Measurements from ENCODE around the gene OR1F1. TPM values are rescaled to one million over a fixed set of nuclear protein-coding genes. Genes with fewer than 3 reads are reported as not detected.
A peak's percentile ranks its signal among the peaks of the same experiment; 100 is the strongest.

The OR1F1 gene
- total RNA-seq, 2 experiments from 2014 or later: not detected

DNA sequence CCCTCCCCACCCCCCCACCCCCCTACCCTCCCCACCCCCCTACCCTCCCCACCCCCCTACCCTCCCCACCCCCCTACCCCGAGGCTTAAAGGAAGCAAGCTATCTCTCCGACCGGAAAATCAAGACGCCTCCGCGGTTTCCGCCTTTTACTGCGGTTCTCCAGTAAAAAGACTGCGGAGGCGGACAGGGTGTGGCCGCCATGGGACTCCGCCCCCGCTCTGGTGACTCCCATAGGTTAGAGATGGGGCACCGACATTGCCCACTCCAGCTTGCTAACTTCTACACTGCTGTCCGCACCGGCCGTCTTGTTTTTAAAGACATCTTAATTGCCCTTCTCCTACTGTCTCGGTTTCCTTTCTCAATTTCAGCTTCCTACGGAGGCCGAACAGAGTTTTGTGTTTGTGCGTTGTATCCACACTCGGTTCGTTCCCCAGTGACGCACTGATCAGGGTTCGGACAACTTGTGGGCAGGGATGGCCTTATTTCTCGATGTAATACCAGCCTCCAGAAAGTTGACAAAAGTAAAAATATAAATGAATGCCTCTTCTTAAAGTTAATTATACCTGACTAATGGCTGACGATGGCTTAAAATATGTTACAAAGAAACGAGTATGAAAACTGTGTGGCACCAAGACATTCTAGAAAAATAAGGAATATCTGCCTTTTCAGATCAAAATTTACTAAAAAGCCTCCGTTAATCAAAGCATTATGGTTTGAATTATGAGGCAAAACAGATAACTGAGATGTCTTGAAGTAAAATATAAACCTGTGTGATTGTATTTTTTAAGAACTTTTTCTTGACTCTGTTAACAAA is 48.1 kb downstream of the OR1F1 start:
- H3K27ac ChIP-seq (ENCODE audit: low read depth in 1 of 2, low read length in 2 of 2): no peak overlapping the region
- Mint-ChIP-seq H3K36me3 (ENCODE audit: low read depth) (peaks cover 55% of the 10 kb centered on the region), H3K4me1 (ENCODE audit: low read depth) (peaks cover 44% of the 10 kb centered on the region), H3K27ac (peak overlapping the region; percentile 83), H3K27me3 (peaks cover 6% of the 10 kb centered on the region), H3K9me3 (peaks cover 2% of the 10 kb centered on the region), H3K4me3 (peak overlapping the region; percentile 82)
- no peak overlapping the region for H3K4me3 ChIP-seq (ENCODE audit: low read length)
- CTCF ChIA-PET: interaction anchor here (1.1 to 1.5 kb wide), 4 partner anchors 69 to 265 kb away, joined by 3 to 5 read pairs (median 3); partner anchors contain the start of genes CLUAP1, ZNF174 and ZSCAN32
- peaks cover 1 to 10% of the 10 kb centered on the region in 2 experiments for H3K9me3 ChIP-seq (ENCODE audit: control insufficient read depth in 1 of 2, insufficient read depth in 1 of 2, low read length in 2 of 2)
- no peaks in the 10 kb centered on the region for H3K27me3 ChIP-seq (ENCODE audit: control insufficient read depth in 1 of 2, insufficient read depth in 2 of 2, low read length in 2 of 2)
- intact Hi-C loops (cut with DNase I, micrococcal nuclease): loop anchor here (1.0 to 2.0 kb wide), 4 partner anchors 21 to 46 kb away; no protein-coding TSS in a partner anchor
- peak in 13 of 14 experiments; percentile 13 to 91 (median 38) for DNase-seq
- POLR2A ChIA-PET: interaction anchor here (0.6 to 3.7 kb wide), 12 partner anchors 10 to 165 kb away, joined by 3 to 20 read pairs (median 6); partner anchors contain the start of genes ZNF174, ZNF213, ZNF263 and ZSCAN32
- ATAC-seq (ENCODE audit: poor library complexity): no peak
- peaks cover 27% of the 10 kb centered on the region for H3K4me1 ChIP-seq (ENCODE audit: insufficient read depth, low read length)
- peaks cover 27% of the 10 kb centered on the region for H3K36me3 ChIP-seq (ENCODE audit: insufficient read depth, low read length)
- TF ChIP-seq, protein P1, sequence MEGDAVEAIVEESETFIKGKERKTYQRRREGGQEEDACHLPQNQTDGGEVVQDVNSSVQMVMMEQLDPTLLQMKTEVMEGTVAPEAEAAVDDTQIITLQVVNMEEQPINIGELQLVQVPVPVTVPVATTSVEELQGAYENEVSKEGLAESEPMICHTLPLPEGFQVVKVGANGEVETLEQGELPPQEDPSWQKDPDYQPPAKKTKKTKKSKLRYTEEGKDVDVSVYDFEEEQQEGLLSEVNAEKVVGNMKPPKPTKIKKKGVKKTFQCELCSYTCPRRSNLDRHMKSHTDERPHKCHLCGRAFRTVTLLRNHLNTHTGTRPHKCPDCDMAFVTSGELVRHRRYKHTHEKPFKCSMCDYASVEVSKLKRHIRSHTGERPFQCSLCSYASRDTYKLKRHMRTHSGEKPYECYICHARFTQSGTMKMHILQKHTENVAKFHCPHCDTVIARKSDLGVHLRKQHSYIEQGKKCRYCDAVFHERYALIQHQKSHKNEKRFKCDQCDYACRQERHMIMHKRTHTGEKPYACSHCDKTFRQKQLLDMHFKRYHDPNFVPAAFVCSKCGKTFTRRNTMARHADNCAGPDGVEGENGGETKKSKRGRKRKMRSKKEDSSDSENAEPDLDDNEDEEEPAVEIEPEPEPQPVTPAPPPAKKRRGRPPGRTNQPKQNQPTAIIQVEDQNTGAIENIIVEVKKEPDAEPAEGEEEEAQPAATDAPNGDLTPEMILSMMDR (IDR thresholded peaks at IDR 0.05): no peak

DNA sequence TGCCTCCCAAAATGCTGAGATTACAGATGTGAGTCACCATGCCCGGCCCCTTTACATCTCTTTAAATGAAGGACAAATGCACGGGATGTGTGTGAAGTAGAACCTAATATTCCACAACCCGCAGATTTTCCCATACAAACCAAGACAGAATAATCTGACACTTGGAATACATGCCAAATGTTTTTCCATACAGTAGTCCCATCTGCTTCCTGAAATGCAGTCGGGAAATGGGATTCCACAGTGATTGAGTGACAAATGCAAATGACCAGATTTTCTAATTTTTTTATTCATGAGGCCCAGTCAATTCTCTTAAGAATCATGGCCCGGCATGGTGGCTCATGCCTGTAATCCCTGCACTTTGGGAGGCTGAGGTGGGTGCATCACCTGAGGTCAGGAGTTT is 53.8 kb downstream of the OR1F1 start:
- H3K27me3 ChIP-seq (ENCODE audit: control insufficient read depth in 1 of 2, insufficient read depth in 2 of 2, low read length in 2 of 2): no peaks in the 10 kb centered on the region
- no peaks in the 10 kb centered on the region for H3K36me3 ChIP-seq (ENCODE audit: insufficient read depth, low read length)
- intact Hi-C loops (cut with DNase I, micrococcal nuclease): loop anchor here in 1 of 2 experiments (2.0 kb wide), 1 partner anchor 15 kb away; the partner anchor contains the start of gene MEFV
- TF ChIP-seq, protein P1 (IDR thresholded peaks at IDR 0.05): no peak
- no peak for DNase-seq
- ATAC-seq (ENCODE audit: poor library complexity): no peak
- POLR2A ChIA-PET: no interaction called here
- H3K36me3 Mint-ChIP-seq (ENCODE audit: low read depth): peaks cover 3% of the 10 kb centered on the region
- H3K27me3 Mint-ChIP-seq: peaks cover 13% of the 10 kb centered on the region
- H3K4me3 Mint-ChIP-seq: no peak overlapping the region
- peaks cover 1% of the 10 kb centered on the region for H3K4me1 Mint-ChIP-seq (ENCODE audit: low read depth)
- H3K9me3 Mint-ChIP-seq: no peaks in the 10 kb centered on the region
- CTCF ChIA-PET: interaction anchor here (0.6 kb wide), 1 partner anchor 1380 kb away, joined by 4 read pairs; no protein-coding TSS in a partner anchor
- H3K4me1 ChIP-seq (ENCODE audit: insufficient read depth, low read length): peaks cover 3% of the 10 kb centered on the region
- no peak overlapping the region for H3K27ac Mint-ChIP-seq
- no peak overlapping the region for H3K27ac ChIP-seq (ENCODE audit: low read depth in 1 of 2, low read length in 2 of 2)
- peaks cover 0 to 5% of the 10 kb centered on the region in 2 experiments for H3K9me3 ChIP-seq (ENCODE audit: control insufficient read depth in 1 of 2, insufficient read depth in 1 of 2, low read length in 2 of 2)
- no peak overlapping the region for H3K4me3 ChIP-seq (ENCODE audit: low read length)

DNA sequence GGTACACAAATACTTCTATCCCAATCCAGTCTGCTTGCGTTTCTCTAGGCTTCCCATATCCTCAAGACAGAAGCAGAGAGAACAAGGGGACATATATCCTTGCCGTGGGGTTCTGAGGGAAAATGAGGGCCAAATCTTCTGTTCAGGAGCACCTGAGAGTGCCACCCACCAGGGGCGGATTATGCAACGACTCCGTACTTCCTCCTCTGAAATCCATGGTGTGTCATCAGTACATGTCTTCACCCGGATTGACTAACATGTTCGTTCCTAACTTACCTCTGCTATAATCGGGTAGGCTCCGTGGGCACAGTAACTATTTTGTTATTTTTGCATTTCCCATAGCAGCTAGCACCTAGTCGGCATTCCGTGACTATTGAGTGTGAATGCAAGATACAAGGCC is 54.7 kb downstream of the OR1F1 start:
- Mint-ChIP-seq H3K36me3 (ENCODE audit: low read depth) (no peaks in the 10 kb centered on the region), H3K4me1 (ENCODE audit: low read depth) (no peaks in the 10 kb centered on the region), H3K27ac (no peak overlapping the region), H3K4me3 (no peak overlapping the region), H3K27me3 (peaks cover 13% of the 10 kb centered on the region), H3K9me3 (no peaks in the 10 kb centered on the region)
- H3K9me3 ChIP-seq (ENCODE audit: control insufficient read depth in 1 of 2, insufficient read depth in 1 of 2, low read length in 2 of 2): no peaks in the 10 kb centered on the region
- ChIA-PET POLR2A (no interaction called here), CTCF (no interaction called here)
- ATAC-seq (ENCODE audit: poor library complexity) (no peak), DNase-seq (peak in 2 of 14 experiments; percentile 23 to 42)
- no peaks in the 10 kb centered on the region for H3K27me3 ChIP-seq (ENCODE audit: control insufficient read depth in 1 of 2, insufficient read depth in 2 of 2, low read length in 2 of 2)
- H3K27ac ChIP-seq (ENCODE audit: low read depth in 1 of 2, low read length in 2 of 2): no peak overlapping the region
- intact Hi-C loops (cut with DNase I, micrococcal nuclease): loop anchor here in 1 of 2 experiments (2.0 kb wide), 1 partner anchor 14 kb away; the partner anchor contains the start of gene MEFV
- no peak overlapping the region for H3K4me3 ChIP-seq (ENCODE audit: low read length)
- peaks cover 7% of the 10 kb centered on the region for H3K4me1 ChIP-seq (ENCODE audit: insufficient read depth, low read length)
- TF ChIP-seq, protein P1 (IDR thresholded peaks at IDR 0.05): no peak
- H3K36me3 ChIP-seq (ENCODE audit: insufficient read depth, low read length): no peaks in the 10 kb centered on the region

Measured in CD4-positive, alpha-beta T cell (primary cell).